Amniotic epithelial cell (primary cell): ENCODE data around the gene PSMD10.

Source experiments
- DNase-seq: peaks from one replicate; pipeline ENCODE4 v3.0.0-alpha.2; 2010; ENCODE audit warnings: low read depth

The PSMD10 gene

DNA sequence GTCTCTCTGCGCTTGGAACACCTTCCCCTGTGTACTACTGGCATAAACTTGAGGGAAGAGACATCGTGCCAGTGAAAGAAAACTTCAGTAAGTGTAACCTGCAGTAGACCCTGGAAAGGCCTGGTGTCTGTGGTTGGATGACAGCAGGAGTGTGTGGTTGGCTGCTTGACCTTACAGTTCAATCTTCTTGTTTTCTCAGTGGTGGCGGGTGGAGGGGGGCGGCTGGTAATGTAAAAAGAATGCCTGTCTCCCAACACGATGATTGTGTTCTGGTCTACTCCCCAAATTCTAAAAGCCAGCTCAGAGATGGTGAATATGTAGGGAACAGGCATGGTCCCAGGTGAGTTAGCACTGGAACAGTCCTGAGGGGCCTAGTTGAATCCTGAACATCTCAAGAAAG, 18.6 kb downstream of the PSMD10 start:
- DNase-seq = peak; percentile 58

DNA sequence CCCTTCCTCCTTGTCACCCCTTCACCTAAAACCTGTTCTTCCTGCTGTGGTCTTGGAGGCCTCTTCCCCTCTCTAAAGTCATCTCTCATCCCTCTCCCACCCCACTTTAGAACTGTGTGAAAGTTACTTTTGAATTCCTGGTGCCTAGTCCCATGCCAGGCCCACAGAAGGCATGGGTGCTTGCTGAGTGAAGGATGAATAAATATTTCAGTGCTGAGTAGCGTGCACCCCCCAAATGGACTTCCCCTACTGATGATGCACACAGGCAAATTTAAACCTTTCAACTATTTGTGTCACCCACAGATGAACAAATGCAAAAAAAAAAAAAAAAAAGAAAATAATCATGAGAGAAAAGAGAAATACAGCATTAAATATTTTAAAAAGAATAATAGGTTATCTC, 19.8 kb downstream of the PSMD10 start:
- no peak for DNase-seq

DNA sequence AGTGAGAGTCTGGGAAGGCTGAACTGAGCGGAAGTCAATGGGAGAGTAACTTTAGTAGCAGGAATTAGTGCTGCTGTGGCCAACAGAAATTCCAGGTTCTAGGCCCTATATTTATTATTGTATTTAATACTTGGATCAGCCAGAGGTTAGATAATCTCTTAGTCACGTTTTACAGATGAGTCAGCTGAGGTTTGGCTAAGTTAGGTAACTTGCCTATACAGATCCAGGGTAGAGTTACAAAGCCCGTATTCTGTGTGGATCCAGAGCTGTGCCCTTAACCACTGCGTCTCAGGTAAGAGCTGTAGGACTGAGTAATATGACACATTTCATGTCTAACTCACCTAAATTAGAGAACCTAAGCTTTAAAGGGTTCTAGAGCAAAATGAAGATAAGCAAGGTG, 20.5 kb downstream of the PSMD10 start:
- peak; percentile 62 for DNase-seq

DNA sequence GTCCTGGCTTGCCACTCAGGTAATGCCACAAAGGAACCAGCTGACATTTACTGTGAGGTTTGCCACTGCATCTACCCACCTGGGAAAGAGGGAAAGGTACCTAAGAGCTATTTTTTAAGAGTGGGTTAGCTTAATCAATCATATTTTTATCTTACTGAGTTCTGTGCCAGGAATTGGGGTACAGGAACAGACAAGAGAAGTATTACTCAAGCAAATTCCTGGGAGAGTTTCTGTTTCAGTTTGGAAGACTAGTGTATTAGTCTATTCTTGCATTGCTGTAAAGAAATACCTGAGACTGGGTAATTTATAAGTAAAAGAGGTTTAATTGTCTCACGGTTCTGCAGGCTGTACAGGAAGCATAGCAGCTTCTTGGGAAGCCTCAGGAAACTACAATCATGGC, 23.2 kb downstream of the PSMD10 start:
- no peak for DNase-seq

DNA sequence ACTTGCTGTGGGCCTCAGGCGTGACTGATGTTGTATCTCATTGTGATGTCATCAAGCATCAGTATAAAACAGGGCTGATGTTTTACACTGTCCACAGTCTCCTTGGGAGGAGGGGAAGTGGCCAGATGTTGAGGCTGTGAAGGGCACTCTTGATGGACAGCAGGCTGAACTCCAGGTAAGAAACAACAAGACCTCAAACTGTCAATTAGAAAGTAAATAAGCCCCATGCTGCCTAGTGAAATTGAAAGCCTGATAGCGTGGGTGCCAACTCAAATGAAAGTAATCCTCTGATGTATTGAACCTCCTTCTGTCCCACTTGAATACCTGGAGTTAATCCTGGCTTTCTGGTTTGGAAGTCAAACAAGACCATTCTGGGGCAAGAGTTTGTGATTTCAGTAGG, 26.7 kb downstream of the PSMD10 start:
- DNase-seq = no peak

DNA sequence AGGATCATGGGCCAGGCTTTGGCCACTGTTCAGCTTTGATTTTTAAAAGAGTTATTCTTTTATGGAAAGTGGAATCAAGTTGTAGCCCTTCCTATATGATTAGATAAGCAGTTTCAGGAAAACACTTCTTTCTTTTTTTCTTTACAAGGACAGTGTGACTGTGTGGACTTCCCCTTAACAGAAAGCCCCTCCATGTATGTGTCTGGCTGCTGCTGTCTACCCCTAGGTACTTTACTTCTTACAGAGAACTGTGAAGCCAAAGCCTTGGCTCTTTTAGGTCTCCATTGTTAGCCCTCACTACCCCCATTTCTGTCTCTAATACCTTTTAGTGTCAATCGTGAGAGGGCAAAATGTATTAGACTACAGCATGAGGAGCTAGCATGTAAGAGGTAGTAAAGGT, 27.3 kb downstream of the PSMD10 start:
- no peak for DNase-seq

DNA sequence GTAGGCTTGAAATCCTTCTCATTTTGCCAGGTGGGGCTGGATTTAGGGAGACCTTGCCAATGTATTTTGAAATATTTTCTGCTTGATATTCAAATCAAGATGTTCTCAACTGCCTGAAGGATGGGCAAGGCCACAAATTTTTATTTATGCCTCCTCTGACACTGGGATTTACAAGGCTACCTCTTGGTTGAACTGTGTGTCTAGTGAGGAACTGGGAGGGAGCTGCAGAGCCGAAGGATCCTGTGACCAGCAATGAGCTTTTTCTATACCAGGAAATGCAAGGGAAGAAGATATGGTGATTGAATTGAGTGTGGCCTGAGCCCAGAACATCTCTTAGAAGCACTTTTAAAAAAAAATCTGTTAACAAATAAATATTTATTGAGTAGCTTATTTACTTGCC, 31.5 kb downstream of the PSMD10 start:
- no peak for DNase-seq

DNA sequence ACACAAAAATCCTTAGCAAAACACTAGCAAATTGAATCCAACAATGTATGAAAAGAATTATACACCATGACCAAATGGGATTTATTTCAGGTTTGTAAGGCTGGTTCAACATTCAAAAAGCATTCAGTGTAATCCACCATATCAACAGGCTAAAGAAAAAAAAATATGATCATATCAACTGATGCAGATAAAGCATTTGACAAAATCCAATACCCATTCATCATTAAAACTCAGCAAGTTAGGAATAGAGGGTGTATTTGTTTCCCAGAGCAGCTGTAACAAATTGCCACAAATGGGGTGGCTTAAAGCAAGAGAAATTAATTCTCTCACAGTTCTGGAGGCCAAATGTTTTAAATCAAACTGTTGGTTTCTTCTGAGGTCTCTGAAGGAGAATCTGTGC, 35.8 kb downstream of the PSMD10 start:
- no peak for DNase-seq

DNA sequence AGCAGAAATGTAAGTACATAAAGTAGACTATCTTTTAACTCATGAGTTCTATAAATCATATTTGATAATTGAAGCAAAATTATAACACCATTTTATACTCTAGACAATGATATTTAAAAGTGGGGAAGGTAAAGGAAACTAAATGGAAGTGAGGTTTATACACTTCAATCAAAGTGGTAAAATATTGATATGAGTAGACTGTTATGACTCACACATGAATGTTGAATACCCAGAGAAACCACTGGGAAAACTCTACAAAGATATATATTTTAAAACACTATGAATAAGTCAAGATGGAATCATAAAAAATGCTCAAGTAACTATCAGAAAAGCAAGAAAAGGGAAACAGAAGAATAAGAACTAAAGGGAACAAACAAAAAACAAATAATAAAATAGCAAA, 38.1 kb downstream of the PSMD10 start:
- DNase-seq = no peak

DNA sequence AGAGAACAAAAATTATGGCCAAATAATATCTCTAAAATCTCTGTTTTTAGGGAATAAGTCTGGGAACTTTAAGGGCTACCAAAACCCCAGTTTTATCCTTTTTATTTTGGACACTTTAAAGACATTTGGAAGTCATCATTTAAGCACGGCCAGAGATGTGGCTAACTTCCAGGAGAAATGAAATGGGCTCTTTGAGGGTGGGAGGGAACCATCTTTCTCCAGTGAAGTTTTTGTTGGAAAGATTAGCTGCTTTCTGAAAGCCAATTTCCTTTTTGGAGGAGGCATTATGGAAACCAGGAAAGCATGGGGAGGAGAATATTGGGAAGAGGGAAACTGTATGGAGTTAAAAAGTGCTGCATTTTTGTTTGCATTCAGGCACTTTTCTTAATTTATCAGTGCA, 41.7 kb downstream of the PSMD10 start:
- DNase-seq = no peak

DNA sequence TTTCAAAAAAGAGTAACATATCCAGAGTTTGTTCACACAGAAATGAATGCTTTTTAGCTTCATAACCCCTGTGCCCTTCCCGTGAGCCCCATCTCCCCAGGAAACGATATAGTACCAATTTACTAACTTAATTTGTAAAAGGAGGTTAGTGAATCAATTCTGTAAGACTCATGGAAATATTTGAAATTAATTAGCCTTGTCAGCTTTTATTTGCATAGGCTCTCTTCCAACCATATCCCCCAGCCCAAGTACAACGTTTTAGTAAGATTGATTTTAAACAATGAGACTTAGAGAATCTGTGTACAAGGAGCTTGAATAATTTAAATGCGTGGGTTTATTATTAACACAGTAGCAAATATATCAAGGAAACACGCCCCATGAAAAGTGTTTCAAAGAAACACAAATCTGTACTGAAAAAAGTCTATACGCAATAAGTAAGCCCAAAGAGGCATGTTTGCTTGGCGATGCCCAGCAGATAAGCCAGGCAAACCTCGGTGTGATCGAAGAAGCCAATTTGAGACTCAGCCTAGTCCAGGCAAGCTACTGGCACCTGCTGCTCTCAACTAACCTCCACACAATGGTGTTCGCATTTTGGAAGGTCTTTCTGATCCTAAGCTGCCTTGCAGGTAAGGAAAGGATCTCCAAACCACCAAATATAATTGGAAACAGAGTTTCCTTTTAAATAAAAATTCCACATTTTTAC, 46.6 kb downstream of the PSMD10 start, which contains the start of gene VSIG1:
Gene VSIG1 (plus strand): TSS at position 512 of the 703 bp plus-strand sequence. CDS start 66 bp downstream, at position 578.
- no peak for DNase-seq

DNA sequence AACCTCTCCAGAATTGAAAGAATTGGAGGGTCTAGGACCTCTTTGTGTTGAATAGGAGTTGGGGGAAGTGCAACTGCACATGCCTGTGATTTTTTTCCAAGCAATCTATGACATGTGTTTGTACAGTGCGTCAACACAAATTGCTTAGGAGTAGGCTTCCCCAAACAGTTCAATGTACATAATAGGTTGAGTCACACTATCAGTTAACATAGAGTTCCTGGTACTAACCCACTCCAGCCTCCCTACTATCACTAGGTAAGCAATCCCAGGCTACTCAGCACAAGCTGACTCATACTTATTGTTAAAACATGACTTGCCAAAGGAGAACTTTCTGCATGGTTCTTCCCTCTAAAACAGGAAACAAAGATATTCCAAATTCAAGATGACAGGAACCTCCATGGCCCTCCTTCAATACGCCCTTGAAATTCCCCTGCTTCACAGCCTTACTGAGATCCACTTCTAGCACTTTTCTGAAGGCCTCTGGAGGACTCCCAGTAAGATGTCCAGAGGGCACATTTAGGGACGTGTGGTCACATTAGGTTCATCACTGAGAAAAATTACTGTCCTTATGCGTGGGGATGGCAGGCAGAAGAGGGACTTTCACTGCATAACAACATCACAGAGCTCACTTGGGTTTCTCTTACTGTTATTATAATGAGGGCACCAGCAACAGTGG, 54.9 kb downstream of the PSMD10 start:
- peak; percentile 91 for DNase-seq

DNA sequence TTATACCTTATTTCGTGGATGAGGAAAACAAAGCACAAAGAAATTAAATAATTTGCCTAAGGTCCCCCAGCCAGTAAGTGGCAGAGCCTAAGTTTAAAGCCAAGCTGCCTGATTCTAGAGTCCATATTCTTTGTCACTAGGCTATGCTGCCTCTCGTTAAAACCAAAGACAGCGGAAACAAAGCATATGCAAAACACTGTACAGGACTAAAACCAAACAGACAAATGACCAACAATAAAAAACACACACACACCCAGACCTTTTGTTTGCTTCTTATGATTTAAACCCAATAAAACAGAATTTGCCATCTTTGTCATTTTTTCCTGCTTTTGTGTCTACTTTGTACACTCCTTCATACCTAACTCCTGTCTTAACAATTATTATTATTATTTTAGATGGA, 56.6 kb downstream of the PSMD10 start:
- no peak for DNase-seq
